HUDEP-2 (cell line): ENCODE measurements around the gene DIPK1A.
"Not testable (repeated sequence)": the region's sequence is repeated elsewhere in the genome, so short reads cannot be mapped to it uniquely, and the experiment has no call there.

Experiments
- DNase-seq, 76 experiments: peaks; one replicate each; lab custom pipeline; 2025; ENCODE audit not compliant: unreplicated experiment in 76 of 76; lab: John Stamatoyannopoulos, UW

The DIPK1A gene

GRCh38 chr1:92980732-92981647, 19.7 kb upstream of the DIPK1A start:
- DNase-seq = no peak

GRCh38 chr1:92975551-92976232, 14.4 kb upstream of the DIPK1A start:
- no peak for DNase-seq

- DNase-seq = not testable (repeated sequence)
Observed at GRCh38 chr1:92974112-92974511, 12.8 kb upstream of the DIPK1A start.

DNA sequence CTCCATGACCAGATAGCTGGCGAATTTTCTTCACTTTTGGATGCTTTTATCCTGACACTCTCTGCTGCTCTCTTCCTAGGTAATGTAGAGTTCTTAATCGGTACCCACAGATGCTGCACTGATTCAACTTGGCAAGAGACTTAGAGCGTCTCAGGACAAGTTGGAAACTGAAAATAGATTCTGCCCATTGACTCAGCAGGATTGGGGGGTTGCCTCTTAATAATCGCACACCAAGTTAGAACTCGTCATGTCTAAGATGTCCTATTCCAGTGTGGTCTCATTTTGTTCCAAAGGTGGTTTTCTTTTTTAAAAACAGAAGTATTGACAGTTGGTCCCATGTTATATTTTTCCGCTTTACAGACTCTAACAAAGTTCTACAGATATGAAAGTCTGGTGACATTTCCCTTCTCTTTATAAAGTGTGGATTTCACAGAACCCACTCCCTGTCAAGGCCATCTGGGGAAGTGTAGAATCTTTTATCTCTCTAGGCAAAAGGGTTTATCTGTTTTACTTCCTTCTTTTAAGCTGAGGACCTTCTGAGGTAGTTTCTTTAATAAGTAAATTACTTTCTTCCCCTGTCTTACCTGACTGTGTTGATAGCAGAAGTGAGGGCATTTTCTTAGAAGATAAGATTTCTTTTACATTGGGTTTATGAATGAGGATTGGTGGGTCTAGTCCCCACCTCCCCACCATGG, 12.1 kb upstream of the DIPK1A start:
- no peak for DNase-seq

DNA sequence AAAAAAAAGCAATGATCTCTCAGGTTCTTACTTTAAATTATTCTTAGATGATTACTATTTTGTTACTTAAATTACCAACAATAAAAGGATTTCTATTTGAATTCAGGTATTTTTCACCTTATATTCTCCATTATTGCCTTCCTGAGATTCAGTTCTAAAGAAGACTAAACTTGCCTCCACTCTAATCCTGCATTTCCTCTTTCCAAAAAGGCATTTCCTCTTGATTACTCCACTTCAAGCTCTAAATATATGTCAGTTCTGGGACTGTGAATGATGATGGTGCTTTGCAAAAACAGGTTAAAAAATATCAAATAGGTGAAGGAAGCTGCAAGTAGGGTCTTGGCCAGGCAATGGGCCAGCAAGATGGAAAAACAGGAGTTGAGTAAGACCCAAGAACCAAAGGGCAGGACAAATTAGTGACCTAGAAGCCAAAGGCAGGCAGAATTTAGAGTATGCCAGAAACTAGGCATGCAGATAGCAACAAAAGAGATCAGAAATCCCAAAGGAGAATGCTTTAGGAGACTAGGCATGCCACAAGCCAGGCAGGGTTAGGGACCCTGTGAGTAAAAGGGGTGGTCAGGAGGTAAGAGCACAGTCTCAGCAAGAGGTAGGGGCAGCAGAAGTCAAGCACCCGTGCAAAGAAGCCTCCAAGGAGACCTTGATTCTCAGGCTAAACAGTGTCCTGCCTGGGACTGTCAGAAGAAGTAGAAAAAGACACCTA, 11.3 kb upstream of the DIPK1A start:
- no peak for DNase-seq

DNA sequence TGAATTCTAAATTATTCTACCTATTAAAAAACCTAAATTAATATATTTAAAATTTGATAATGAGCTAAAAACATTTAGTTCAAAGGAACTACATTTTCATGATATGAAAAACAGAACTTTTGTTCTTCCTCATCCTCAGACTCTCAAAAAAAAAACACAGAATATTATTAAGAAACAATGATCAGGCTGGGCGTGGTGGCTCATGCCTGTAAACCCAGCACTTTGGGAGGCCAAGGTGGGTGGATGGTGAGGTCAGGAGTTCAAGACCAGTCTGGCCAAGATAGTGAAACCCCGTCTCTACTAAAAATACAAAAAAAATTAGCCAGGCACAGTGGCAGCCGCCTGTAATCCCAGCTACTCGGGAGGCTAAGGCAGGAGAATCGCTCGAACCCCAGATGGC, 10.7 kb upstream of the DIPK1A start:
- DNase-seq = not testable (repeated sequence)

DNA sequence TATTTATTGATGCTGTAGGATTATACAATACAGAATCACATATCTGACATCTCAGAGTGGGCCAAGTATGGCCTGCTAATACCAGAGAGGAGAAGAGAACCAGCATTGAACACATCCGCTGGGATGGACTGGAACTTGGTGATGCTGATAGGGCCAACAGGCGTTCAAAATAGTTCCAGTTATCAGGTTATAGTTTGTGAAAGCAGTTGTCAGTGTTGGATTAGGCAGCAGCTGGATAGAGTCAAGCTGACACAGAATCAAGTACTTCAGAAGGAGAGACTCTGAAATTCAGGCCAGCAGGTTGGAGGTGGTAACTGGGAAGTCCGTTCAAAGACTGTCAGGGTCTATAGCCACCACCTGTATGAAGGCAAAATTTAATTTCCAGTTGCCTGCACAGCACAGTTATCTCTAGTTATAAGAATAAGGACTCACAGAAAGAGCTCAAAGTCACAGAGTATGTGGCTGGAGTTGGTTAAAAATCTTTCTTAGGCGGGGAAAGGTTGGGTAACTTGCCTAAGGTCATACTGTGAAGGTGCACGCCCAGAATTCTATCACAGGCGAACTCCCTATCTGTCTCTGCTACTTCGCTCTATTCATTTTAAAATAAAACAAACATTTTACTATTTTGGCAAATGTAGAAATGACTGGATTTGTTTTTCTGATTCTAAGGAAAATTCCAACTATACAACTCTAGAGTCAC, 9.9 kb upstream of the DIPK1A start:
- DNase-seq = no peak

DNA sequence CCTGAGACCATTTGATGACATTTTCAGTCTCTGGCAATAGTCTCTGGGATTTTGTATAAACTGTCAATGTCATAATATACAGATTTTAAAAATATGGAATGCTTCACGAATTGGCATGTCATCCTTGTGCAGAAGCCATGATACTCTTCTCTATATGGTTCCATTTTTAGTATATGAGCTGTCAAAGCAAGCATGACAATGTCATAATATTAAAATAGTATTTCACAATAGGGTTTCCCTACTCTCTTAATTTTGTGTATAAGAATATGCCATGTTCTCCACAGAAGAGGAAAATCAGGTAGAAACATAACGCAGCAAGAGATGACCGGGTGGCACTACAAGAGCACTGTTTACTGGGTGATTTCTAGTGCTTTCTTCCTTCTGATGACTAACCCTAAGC, 8.3 kb upstream of the DIPK1A start:
- DNase-seq = no peak

DNA sequence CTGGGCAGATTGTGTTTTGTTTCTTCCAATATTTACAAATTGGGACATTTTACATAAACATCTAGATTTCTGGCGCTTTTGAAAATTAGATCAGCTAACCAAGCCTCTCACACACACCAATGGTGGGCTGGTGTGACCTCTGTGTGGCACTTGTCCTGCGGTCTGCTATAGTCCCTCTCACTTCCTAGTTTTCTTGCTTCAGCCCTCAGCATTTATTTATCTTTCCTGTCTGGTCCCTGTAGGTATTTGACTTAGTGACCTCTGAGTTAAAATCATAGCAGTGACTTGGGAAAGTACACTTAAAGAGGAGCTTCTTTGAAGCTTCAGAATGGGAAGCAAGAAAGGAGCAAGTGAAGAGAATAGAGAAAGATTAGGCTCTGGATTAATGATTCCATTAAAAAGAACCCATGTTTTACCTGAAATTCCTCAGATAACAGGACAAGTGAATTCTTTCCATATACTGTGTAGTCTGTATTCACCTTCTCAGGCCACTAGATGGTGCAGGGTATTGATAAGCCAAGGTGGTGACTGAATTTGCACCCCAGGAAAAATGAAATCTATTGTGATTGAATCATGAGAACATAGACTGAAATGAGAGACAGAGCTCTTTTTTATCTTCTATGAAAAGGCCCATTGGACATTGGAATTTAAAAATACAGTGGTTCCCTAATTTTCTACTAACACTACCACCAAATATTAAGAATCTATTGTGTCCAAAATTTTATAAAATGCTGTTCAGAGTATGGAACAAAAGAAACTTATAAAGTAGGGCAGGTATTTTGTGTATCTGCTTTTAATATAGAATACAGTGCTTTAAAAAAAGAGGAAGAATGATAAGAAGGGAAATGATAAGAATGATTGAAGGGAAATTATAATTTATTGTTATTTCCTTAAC, 7.1 kb upstream of the DIPK1A start:
- no peak for DNase-seq

- no peak for DNase-seq
Observed at GRCh38 chr1:92964998-92965397, 3.7 kb upstream of the DIPK1A start.

- no peak for DNase-seq
Observed at GRCh38 chr1:92964316-92964715, 3.1 kb upstream of the DIPK1A start.

GRCh38 chr1:92961896-92962752, 862 bp upstream of the DIPK1A start:
- peak in 3 of 76 experiments; percentile 3 to 41 (median 32) for DNase-seq

- DNase-seq = peak in 35 of 76 experiments; percentile 3 to 41 (median 21)
Observed at GRCh38 chr1:92960395-92961130, 699 bp downstream of the DIPK1A start.

- DNase-seq = no peak
Observed at GRCh38 chr1:92958203-92958970, 2.9 kb downstream of the DIPK1A start.

- no peak for DNase-seq
Observed at GRCh38 chr1:92957030-92957734, 4.1 kb downstream of the DIPK1A start.
